Glutamatergic neuron (in vitro differentiated cells): ENCODE measurements around the gene MRE11. TPM values are rescaled to one million over a fixed set of nuclear protein-coding genes. Genes with fewer than 3 reads are reported as not detected.

Source experiments
- DNase-seq: peaks from one replicate; pipeline ENCODE4 v3.0.0; 2022
- H3K27ac Mint-ChIP-seq: one replicate; pipeline ENCODE4 v1.8.0; 2020; ENCODE audit warnings: mild to moderate bottlenecking, mixed read lengths, inconsistent platforms; ENCODE audit not compliant: unreplicated experiment
- H3K27me3 Mint-ChIP-seq: one replicate; pipeline ENCODE4 v1.8.0; 2020; ENCODE audit warnings: mild to moderate bottlenecking, moderate library complexity, mixed read lengths, inconsistent platforms; ENCODE audit not compliant: unreplicated experiment
- H3K36me3 Mint-ChIP-seq: one replicate; pipeline ENCODE4 v1.8.0; 2020; ENCODE audit warnings: mild to moderate bottlenecking, mixed read lengths, inconsistent platforms; ENCODE audit not compliant: unreplicated experiment
- H3K4me1 Mint-ChIP-seq: one replicate; pipeline ENCODE4 v1.8.0; 2020; ENCODE audit warnings: mild to moderate bottlenecking, low read depth, mixed read lengths, inconsistent platforms; ENCODE audit not compliant: unreplicated experiment
- H3K4me3 Mint-ChIP-seq: one replicate; pipeline ENCODE4 v1.8.0; 2020; ENCODE audit warnings: mild to moderate bottlenecking, mixed read lengths, inconsistent platforms; ENCODE audit not compliant: unreplicated experiment
- H3K9me3 Mint-ChIP-seq: one replicate; pipeline ENCODE4 v1.8.0; 2020; ENCODE audit warnings: mild to moderate bottlenecking, moderate library complexity, mixed read lengths, inconsistent platforms; ENCODE audit not compliant: unreplicated experiment
- CTCF ChIP-seq: fragments of 200-600 bp; sonication (generic); IDR thresholded peaks from one replicate; pipeline ENCODE4 v1.5.0; 2021; ENCODE audit not compliant: partially characterized antibody, unreplicated experiment
- total RNA-seq: library from RNA; stranded (reverse); fragmentation: NEBNext Ultra II Directional; extraction: Animal tissue kit (Norgen Biotek cat#: 25700); gene quantifications from one replicate; pipeline ENCODE4 v1.2.1, GENCODE V29; 2021; ENCODE audit not compliant: unreplicated experiment

Gene MRE11
- total RNA-seq, 1 donor from 2014 or later, result 14.4 TPM

GRCh38 chr11:94533696-94534630, 40.3 kb upstream of the MRE11 start:
- TF ChIP-seq CTCF, result no peak
- Mint-ChIP-seq H3K27me3 (no peaks in the 10 kb centered on the region), H3K9me3 (no peaks in the 10 kb centered on the region), H3K4me1 (no peaks in the 10 kb centered on the region), H3K36me3 (no peaks in the 10 kb centered on the region), H3K4me3 (no peak overlapping the region), H3K27ac (no peak overlapping the region)
- no peak for DNase-seq

GRCh38 chr11:94533206-94533605, 39.6 kb upstream of the MRE11 start:
- DNase-seq, result no peak
- H3K36me3 Mint-ChIP-seq, result no peaks in the 10 kb centered on the region
- no peaks in the 10 kb centered on the region for H3K4me1 Mint-ChIP-seq
- no peaks in the 10 kb centered on the region for H3K27me3 Mint-ChIP-seq
- H3K4me3 Mint-ChIP-seq, result no peak overlapping the region
- no peak for TF ChIP-seq CTCF
- H3K27ac Mint-ChIP-seq, result no peak overlapping the region
- no peaks in the 10 kb centered on the region for H3K9me3 Mint-ChIP-seq

GRCh38 chr11:94532211-94532610, 38.6 kb upstream of the MRE11 start:
- H3K4me3 Mint-ChIP-seq, result no peak overlapping the region
- H3K36me3 Mint-ChIP-seq, result no peaks in the 10 kb centered on the region
- H3K27me3 Mint-ChIP-seq, result no peaks in the 10 kb centered on the region
- DNase-seq, result no peak
- no peaks in the 10 kb centered on the region for H3K4me1 Mint-ChIP-seq
- no peaks in the 10 kb centered on the region for H3K9me3 Mint-ChIP-seq
- TF ChIP-seq CTCF, result no peak
- no peak overlapping the region for H3K27ac Mint-ChIP-seq

GRCh38 chr11:94528551-94528950, 34.9 kb upstream of the MRE11 start:
- Mint-ChIP-seq H3K4me3 (no peak overlapping the region), H3K4me1 (no peaks in the 10 kb centered on the region), H3K27me3 (no peaks in the 10 kb centered on the region), H3K36me3 (no peaks in the 10 kb centered on the region), H3K9me3 (no peaks in the 10 kb centered on the region), H3K27ac (no peak overlapping the region)
- TF ChIP-seq CTCF, result no peak
- no peak for DNase-seq
